Measurements from ENCODE around the gene RPGR.

Gene RPGR

GRCh38 chrX:38262715-38263620, 64.3 kb downstream of the RPGR start:
- in situ Hi-C loops (cut with MboI; ENCODE audit: low sequenced_read_pairs) = no loop called here

- in situ Hi-C loops (cut with MboI; ENCODE audit: low sequenced_read_pairs) = no loop called here
Observed at GRCh38 chrX:38260231-38260630, 67.1 kb downstream of the RPGR start.

- in situ Hi-C loops (cut with MboI; ENCODE audit: low sequenced_read_pairs) = no loop called here
Observed at GRCh38 chrX:38256019-38256418, 71.3 kb downstream of the RPGR start.

GRCh38 chrX:38249965-38250364, 77.3 kb downstream of the RPGR start:
- in situ Hi-C loops (cut with MboI; ENCODE audit: low sequenced_read_pairs) = no loop called here

- in situ Hi-C loops (cut with MboI; ENCODE audit: low sequenced_read_pairs) = no loop called here
Observed at GRCh38 chrX:38247051-38247450, 80.3 kb downstream of the RPGR start.

- in situ Hi-C loops (cut with MboI; ENCODE audit: low sequenced_read_pairs) = no loop called here
Observed at GRCh38 chrX:38240541-38240940, 86.8 kb downstream of the RPGR start.

- in situ Hi-C loops (cut with MboI; ENCODE audit: low sequenced_read_pairs) = no loop called here
Observed at GRCh38 chrX:38236901-38237615, 90.3 kb downstream of the RPGR start.

- in situ Hi-C loops (cut with MboI; ENCODE audit: low sequenced_read_pairs) = no loop called here
Observed at GRCh38 chrX:38233891-38234667, 93.2 kb downstream of the RPGR start.

GRCh38 chrX:38232079-38232686, 95.1 kb downstream of the RPGR start:
- in situ Hi-C loops (cut with MboI; ENCODE audit: low sequenced_read_pairs) = no loop called here

- in situ Hi-C loops (cut with MboI; ENCODE audit: low sequenced_read_pairs) = no loop called here
Observed at GRCh38 chrX:38225093-38225492, 102.2 kb downstream of the RPGR start.

GRCh38 chrX:38224160-38224559, 103.1 kb downstream of the RPGR start:
- in situ Hi-C loops (cut with MboI; ENCODE audit: low sequenced_read_pairs) = no loop called here

GRCh38 chrX:38221391-38221929, 105.8 kb downstream of the RPGR start:
- in situ Hi-C loops (cut with MboI; ENCODE audit: low sequenced_read_pairs) = no loop called here

GRCh38 chrX:38220415-38221390, 106.6 kb downstream of the RPGR start, which contains the start of gene SRPX:
TSS of gene SRPX (minus strand) at chrX:38220871. CDS start at chrX:38220792, 79 bp downstream.
- in situ Hi-C loops (cut with MboI; ENCODE audit: low sequenced_read_pairs) = no loop called here

- in situ Hi-C loops (cut with MboI; ENCODE audit: low sequenced_read_pairs) = no loop called here
Observed at GRCh38 chrX:38220024-38220414, 107.3 kb downstream of the RPGR start.
